Esophagus squamous epithelium (tissue), 4 donors: ENCODE data around the gene CDYL.

Experiments used
- CTCF ChIP-seq, 6 experiments: fragments of 450-650 bp in 4 of 6; fragments of 200-600 bp in 2 of 6; sonication (generic) in 2 of 6; IDR thresholded peaks; one replicate each; pipeline ENCODE4 v1.5.1; 2016 to 2019; ENCODE audit warnings: antibody characterized with exemption in 6 of 6, mild to moderate bottlenecking in 4 of 6, moderate library complexity in 4 of 6
- POLR2A ChIP-seq, 4 donors: fragments of 450-650 bp; IDR thresholded peaks; one replicate each; pipeline ENCODE4 v1.6.1; 2017; ENCODE audit warnings: antibody characterized with exemption in 4 of 4, mild to moderate bottlenecking in 4 of 4, moderate library complexity in 3 of 4

- TF ChIP-seq CTCF (IDR thresholded peaks at IDR 0.05) (no peak), POLR2A (IDR thresholded peaks at IDR 0.05) (no peak)
These were observed 26.2 kb downstream of the CDYL start for GRCh38 chr6:4802312-4802935.
